IMR-90 (cell line): ENCODE results near the gene ARAP1. TPM values are rescaled to one million over a fixed set of nuclear protein-coding genes. Genes with fewer than 3 reads are reported as not detected.

ENCODE experiments used
- ATAC-seq: fragments of 200-7000 bp; cut with Tn5 transposase; 2 replicates; pipeline ENCODE4 v1.9.1; 2020; ENCODE audit warnings: low read depth, mild to moderate bottlenecking, moderate library complexity
- BruUV-seq: library from RNA; stranded (reverse); fragments of 400-500 nt; replicated peaks from 2 replicates; lab custom pipeline; 2021; lab: Mats Ljungman, UMichigan
- CTCF ChIA-PET: fragments of 300-600 bp; formaldehyde crosslinking; extraction: SDS; loops from one replicate; lab custom pipeline; 2021; ENCODE audit warnings: antibody characterized with exemption; lab: Yijun Ruan, JAX
- POLR2A ChIA-PET: fragments of 300-600 bp; sonication (Branson Sonifier 250); formaldehyde crosslinking; loops from one replicate; lab custom pipeline; 2022; ENCODE audit warnings: antibody characterized with exemption; ENCODE audit not compliant: unreplicated experiment; lab: Charles Lee
- DNase-seq: peaks from one replicate; pipeline ENCODE4 v3.0.0; 2013
- H2AFZ ChIP-seq: replicated peaks from 2 replicates; pipeline ENCODE3; 2013; ENCODE audit warnings: low read length, mild to moderate bottlenecking; ENCODE audit not compliant: poor library complexity
- H2AK5ac ChIP-seq: 2 replicates; pipeline ENCODE4 v1.6.1; 2013; ENCODE audit warnings: low read depth, low read length, inconsistent platforms
- H2AK9ac ChIP-seq: replicated peaks from 2 replicates; pipeline ENCODE3; 2013; ENCODE audit warnings: mild to moderate bottlenecking, low read depth, low read length, moderate library complexity; ENCODE audit not compliant: poor library complexity
- H2BK120ac ChIP-seq: 2 replicates; pipeline ENCODE4 v1.6.1; 2013; ENCODE audit warnings: low read depth, low read length, inconsistent platforms
- H2BK15ac ChIP-seq: 3 replicates; pipeline ENCODE4 v1.6.1; 2013; ENCODE audit warnings: low read depth, low read length, inconsistent platforms
- H2BK20ac ChIP-seq: 2 replicates; pipeline ENCODE4 v1.6.1; 2013; ENCODE audit warnings: low read depth, mild to moderate bottlenecking, inconsistent platforms, low read length, moderate library complexity
- H2BK5ac ChIP-seq: 2 replicates; pipeline ENCODE4 v1.6.1; 2013; ENCODE audit warnings: mild to moderate bottlenecking, low read depth, low read length, inconsistent platforms; ENCODE audit not compliant: poor library complexity, severe bottlenecking
- H3K14ac ChIP-seq: replicated peaks from 2 replicates; pipeline ENCODE4 v1.6.1; 2013; ENCODE audit warnings: low read depth, low read length, inconsistent platforms
- H3K18ac ChIP-seq: 2 replicates; pipeline ENCODE4 v1.6.1; 2013; ENCODE audit warnings: low read depth, low read length, control low read depth
- H3K23ac ChIP-seq: 2 replicates; pipeline ENCODE4 v1.6.1; 2013; ENCODE audit warnings: low read depth, low read length, inconsistent platforms
- H3K27ac ChIP-seq: 2 replicates; pipeline ENCODE4 v1.5.1; 2013; ENCODE audit warnings: mild to moderate bottlenecking, control low read depth, low read length; ENCODE audit not compliant: insufficient read depth
- H3K27me3 ChIP-seq: 2 replicates; pipeline ENCODE4 v1.6.1; 2013; ENCODE audit warnings: low read length; ENCODE audit not compliant: control insufficient read depth, insufficient read depth
- H3K36me3 ChIP-seq: 2 replicates; pipeline ENCODE4 v1.6.1; 2013; ENCODE audit warnings: low read length, mixed read lengths; ENCODE audit not compliant: control insufficient read depth, insufficient read depth
- H3K4ac ChIP-seq: 2 replicates; pipeline ENCODE4 v1.6.1; 2013; ENCODE audit warnings: low read depth, low read length, inconsistent platforms
- H3K4me1 ChIP-seq: 2 replicates; pipeline ENCODE4 v1.6.1; 2013; ENCODE audit warnings: low read length, mixed read lengths; ENCODE audit not compliant: control insufficient read depth, insufficient read depth
- H3K4me2 ChIP-seq: 2 replicates; pipeline ENCODE4 v1.6.1; 2013; ENCODE audit warnings: low read depth, mild to moderate bottlenecking, control low read depth, low read length, moderate library complexity
- H3K4me3 ChIP-seq: 2 replicates; pipeline ENCODE4 v1.5.1; 2013; ENCODE audit warnings: low read depth, mild to moderate bottlenecking, control low read depth, low read length, moderate library complexity; ENCODE audit not compliant: insufficient read depth
- H3K56ac ChIP-seq: 2 replicates; pipeline ENCODE4 v1.6.1; 2013; ENCODE audit warnings: low read length, inconsistent platforms; ENCODE audit not compliant: insufficient read depth; ENCODE audit errors: extremely low read depth
- H3K79me1 ChIP-seq, 2 experiments: 2 replicates each; pipeline ENCODE4 v1.6.1; 2013; ENCODE audit warnings: low read length in 2 of 2, inconsistent platforms in 1 of 2, low read depth in 1 of 2
- H3K9ac ChIP-seq: 2 replicates; pipeline ENCODE4 v1.6.1; 2013; ENCODE audit warnings: low read depth, low read length, control low read depth
- H3K9me1 ChIP-seq: 2 replicates; pipeline ENCODE4 v1.6.1; 2013; ENCODE audit warnings: low read length, inconsistent platforms; ENCODE audit not compliant: insufficient read depth
- H3K9me3 ChIP-seq: 2 replicates; pipeline ENCODE4 v1.6.1; 2013; ENCODE audit warnings: low read length; ENCODE audit not compliant: control insufficient read depth, insufficient read depth
- H4K20me1 ChIP-seq: 2 replicates; pipeline ENCODE4 v1.6.1; 2013; ENCODE audit warnings: low read length, inconsistent platforms; ENCODE audit not compliant: insufficient read depth
- H4K5ac ChIP-seq: 2 replicates; pipeline ENCODE4 v1.6.1; 2013; ENCODE audit warnings: mild to moderate bottlenecking, low read depth, low read length, control low read depth
- H4K8ac ChIP-seq, 2 experiments: 2 replicates each; pipeline ENCODE4 v1.6.1; 2013; ENCODE audit warnings: low read depth in 2 of 2, low read length in 2 of 2, control low read depth in 1 of 2, inconsistent platforms in 1 of 2
- H4K91ac ChIP-seq: 2 replicates; pipeline ENCODE4 v1.6.1; 2013; ENCODE audit warnings: low read depth, low read length, inconsistent platforms; ENCODE audit not compliant: insufficient read depth
- BHLHE40 ChIP-seq: fragments of 150-350 bp; IDR thresholded peaks from 2 replicates; pipeline ENCODE4 v1.6.1; 2016; ENCODE audit warnings: mild to moderate bottlenecking, low read depth, low read length
- CEBPB ChIP-seq: IDR thresholded peaks from 2 replicates; pipeline ENCODE4 v1.6.1; 2012; ENCODE audit warnings: low read depth, low read length, improper control_type of control experiment
- CTCF ChIP-seq: conservative IDR thresholded peaks from 2 replicates; pipeline ENCODE4 v1.5.1; 2012; ENCODE audit warnings: mild to moderate bottlenecking, low read depth, low read length, improper control_type of control experiment
- MXI1 ChIP-seq: IDR thresholded peaks from 2 replicates; pipeline ENCODE4 v1.6.1; 2012; ENCODE audit warnings: low read depth, mild to moderate bottlenecking, low read length, moderate library complexity, borderline replicate concordance
- POLR2A ChIP-seq: IDR thresholded peaks from 2 replicates; pipeline ENCODE4 v1.6.1; 2012; ENCODE audit warnings: mild to moderate bottlenecking, low read depth, low read length
- RAD21 ChIP-seq: IDR thresholded peaks from 2 replicates; pipeline ENCODE4 v1.6.1; 2012; ENCODE audit warnings: low read length, improper control_type of control experiment
- SMC3 ChIP-seq: fragments of 150-350 bp; IDR thresholded peaks from 2 replicates; pipeline ENCODE4 v1.6.1; 2016; ENCODE audit warnings: low read depth, mild to moderate bottlenecking, antibody characterized with exemption, low read length, moderate library complexity
- USF2 ChIP-seq: fragments of 150-350 bp; IDR thresholded peaks from 2 replicates; pipeline ENCODE4 v1.6.1; 2017; ENCODE audit warnings: mild to moderate bottlenecking, antibody characterized with exemption, low read length, low read depth
- WGBS, 2 experiments: methylation state at CpG; one replicate each; pipeline versions ENCODE4 v1.1.5 to v1.1.7; 2013; ENCODE audit warnings: missing lambda C conversion rate in 2 of 2; ENCODE audit not compliant: insufficient read length in 1 of 2; ENCODE audit errors: extremely low coverage in 2 of 2; 5-methylcytosine and 5-hydroxymethylcytosine counted together
- dilution Hi-C: fragments of 300-500 bp; cut with HindIII; formaldehyde crosslinking; loops from one replicate; pipeline ENCODE4 v1.14.3; 2018; ENCODE audit warnings: low sequenced_read_pairs; ENCODE audit not compliant: unreplicated experiment
- in situ Hi-C: fragments of 300-500 bp; cut with MboI; formaldehyde crosslinking; loops from 3 replicates; pipeline ENCODE4 v1.14.3; 2019; ENCODE audit warnings: low sequenced_read_pairs, inconsistent platforms, mixed read lengths
- intact Hi-C: fragments of 100-400 bp; cut with micrococcal nuclease; formaldehyde crosslinking; loops from 2 replicates; pipeline ENCODE4 v1.10.0; 2022
- polyA plus RNA-seq, 3 experiments: library from polyadenylated mRNA; depleted of rRNA; stranded (reverse); fragments of >200 nt; gene quantifications; 2 replicates each; pipeline ENCODE4 v1.2.3, GENCODE V29; 2012; ENCODE audit warnings: low replicate concordance in 1 of 3
- total RNA-seq: library from RNA; depleted of rRNA; stranded (reverse); fragments of >200 nt; gene quantifications from 2 replicates; pipeline ENCODE4 v1.2.3, GENCODE V29; 2012

ARAP1 gene
- total and polyA plus RNA-seq, 2 of the 4 experiments (the other 2 are of a cell fraction): 37.6 to 63.1 TPM

GRCh38 chr11:72753341-72754148 lies 1.3 kb upstream of the ARAP1 start:
- H3K4me3 ChIP-seq: no peak overlapping the region
- H2BK20ac ChIP-seq: no peak overlapping the region
- no peaks in the 10 kb centered on the region for H3K27me3 ChIP-seq
- no peaks in the 10 kb centered on the region for H3K9me3 ChIP-seq
- peak overlapping the region; percentile 97; the same call in 1 of the 3 replicates for H2BK15ac ChIP-seq
- intact Hi-C loops: loop anchor here (5.0 kb wide), 1 partner anchor 59 kb away; the partner anchor contains the start of gene ATG16L2
- no peak overlapping the region for H2BK120ac ChIP-seq
- WGBS, 2 experiments: no CpG with 5 or more reads among the region's 9 CpGs
- no peak overlapping the region for H2AK9ac ChIP-seq
- H3K4me2 ChIP-seq: no peak overlapping the region
- H3K4me1 ChIP-seq: peaks cover 14% of the 10 kb centered on the region
- H3K27ac ChIP-seq: no peak overlapping the region
- no peak overlapping the region for H3K56ac ChIP-seq
- H4K91ac ChIP-seq: no peak overlapping the region
- H2AK5ac ChIP-seq: peak overlapping the region; percentile 15
- BruUV-seq: no TSS peak
- TF ChIP-seq USF2 (no peak), POLR2A (no peak), RAD21 (no peak), MXI1 (no peak), SMC3 (no peak), BHLHE40 (no peak), CEBPB (no peak), CTCF (0 out of 2 replicates have a peak, but pooled peaks have one; percentile 6)
- H3K36me3 ChIP-seq: 0 out of 2 replicates have a peak, but pooled peaks cover under 1% of the 10 kb centered on the region
- no peak for ATAC-seq
- DNase-seq: no peak
- H3K79me1 ChIP-seq: peaks cover 21 to 47% of the 10 kb centered on the region in 2 experiments
- H3K9me1 ChIP-seq: peaks cover 17% of the 10 kb centered on the region
- peaks cover 5% of the 10 kb centered on the region; the same call in 1 of the 2 replicates for H4K20me1 ChIP-seq
- peak overlapping the region; percentile 34 for H2AFZ ChIP-seq
- in situ Hi-C loops: no loop called here
- H3K4ac ChIP-seq: no peak overlapping the region; the same call in 1 of the 2 replicates
- H3K23ac ChIP-seq: peak overlapping the region; percentile 92; the same call in 1 of the 2 replicates
- dilution Hi-C loops: no loop called here
- POLR2A ChIA-PET: no interaction called here
- H3K18ac ChIP-seq: no peak overlapping the region
- no peak overlapping the region for H3K9ac ChIP-seq
- H4K5ac ChIP-seq: no peak overlapping the region
- 0 out of 2 replicates have a peak overlapping the region, but pooled peaks have one; percentile 84 for H3K14ac ChIP-seq
- CTCF ChIA-PET: no interaction called here
- H4K8ac ChIP-seq: peak overlapping the region in 1 of 2 experiments; percentile 77; a peak in 1 of 4 replicates
- no peak overlapping the region for H2BK5ac ChIP-seq
